HG02938 (cell line): ENCODE results near the gene FNDC3B.

Experiments
- ATAC-seq: cut with Tn5 transposase; IDR thresholded peaks from one replicate; pipeline ENCODE4 v1.9.1; 2021; ENCODE audit warnings: mild to moderate bottlenecking, moderate library complexity; ENCODE audit not compliant: unreplicated experiment

FNDC3B gene

DNA sequence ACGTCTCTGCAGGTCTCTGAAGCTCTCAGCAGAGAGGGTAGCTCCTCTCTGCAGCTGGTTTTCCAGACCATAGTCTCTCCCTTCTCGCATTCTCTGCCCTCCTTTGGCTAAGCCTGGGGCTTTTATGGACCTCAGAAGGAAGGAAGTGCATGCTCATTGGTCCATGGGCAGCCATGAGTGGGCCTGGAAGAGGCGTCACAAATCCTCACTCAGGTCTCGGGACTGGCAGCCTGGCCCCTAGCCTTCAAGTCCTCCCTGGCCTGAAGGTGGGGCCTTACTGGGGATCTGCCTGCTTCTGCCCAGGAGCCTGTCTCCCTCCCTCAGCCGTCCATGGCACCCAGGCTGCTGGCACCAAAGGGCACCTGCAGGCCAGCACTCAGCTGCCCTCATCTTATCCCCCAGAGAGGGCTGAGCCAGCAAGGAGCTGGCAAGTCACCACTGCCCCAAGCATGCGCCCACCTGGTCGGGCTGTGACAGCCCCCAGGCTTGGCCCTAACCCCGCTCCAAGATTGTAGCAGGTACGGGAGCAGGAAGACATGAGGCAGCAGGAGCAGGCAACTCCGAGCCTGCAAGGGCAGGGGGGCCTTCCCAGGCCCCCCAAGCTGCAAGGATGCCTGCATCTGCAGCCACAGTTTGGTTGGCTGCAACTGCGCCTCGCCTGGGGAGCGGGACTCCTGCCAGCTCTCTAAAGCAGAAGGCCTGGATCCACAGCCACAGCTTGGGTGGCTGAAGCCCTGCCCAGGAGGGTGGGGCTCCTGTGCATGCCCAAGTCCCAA lies 371.5 kb downstream of the FNDC3B start:
- ATAC-seq = no peak

DNA sequence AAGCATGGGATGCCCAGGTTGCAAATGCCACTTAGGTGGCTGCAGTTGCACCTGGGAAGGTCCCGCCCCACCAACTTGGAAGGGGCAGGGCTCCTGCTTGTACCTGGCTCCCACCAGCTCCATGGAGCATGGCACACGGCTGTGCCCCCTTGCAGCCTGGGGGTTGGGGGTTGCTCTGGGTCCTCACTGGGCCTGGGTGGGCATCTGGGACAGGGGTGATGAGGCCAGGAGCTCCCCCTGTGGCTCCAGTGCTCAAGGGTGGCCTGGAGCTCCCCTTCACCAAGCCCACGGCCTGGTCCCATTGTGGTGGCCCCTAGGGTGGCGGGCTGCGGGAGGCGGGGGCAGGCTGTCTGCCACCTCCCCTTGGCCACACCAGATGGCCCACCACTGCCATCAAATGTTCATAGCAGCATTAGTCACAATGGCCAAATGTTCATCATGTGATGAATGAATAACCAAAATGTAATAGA lies 372.1 kb downstream of the FNDC3B start:
- ATAC-seq = no peak

DNA sequence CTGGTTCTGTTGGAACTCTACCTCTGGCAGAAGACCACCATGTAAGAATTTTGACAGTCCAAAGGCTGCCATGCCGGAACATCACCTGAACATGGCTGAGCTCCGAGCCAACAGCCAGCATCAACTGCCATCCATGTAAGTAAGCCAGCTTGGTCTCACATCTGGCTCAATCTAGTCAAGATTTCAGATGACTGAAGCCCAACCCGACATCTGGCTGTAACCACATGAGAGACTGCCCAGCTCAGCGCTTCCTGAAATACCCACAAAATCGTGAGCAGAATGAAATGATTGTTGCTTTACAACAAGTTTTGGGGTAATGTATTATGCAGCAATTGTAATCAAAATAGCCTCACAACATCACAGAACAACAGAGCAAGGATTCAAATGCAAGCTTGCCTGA lies 375.9 kb downstream of the FNDC3B start:
- ATAC-seq = no peak

DNA sequence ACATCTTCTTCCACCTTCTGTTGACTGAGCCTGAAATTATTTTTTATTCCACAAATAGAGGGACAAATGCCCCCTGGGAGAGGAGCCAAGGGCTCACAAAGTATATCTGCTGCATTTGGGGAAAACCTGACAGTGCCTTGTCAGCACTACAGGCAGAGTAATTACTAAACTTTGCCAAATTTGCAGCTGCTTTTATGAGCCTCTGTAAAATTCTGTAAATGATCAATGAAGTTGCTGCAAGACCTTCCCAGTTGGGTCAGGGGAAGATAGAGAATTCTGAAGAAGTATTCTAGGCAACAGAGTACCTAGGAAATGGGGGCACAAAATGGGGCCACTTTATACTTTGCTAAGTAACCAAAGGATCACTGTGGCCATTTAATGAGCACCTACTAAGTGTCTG lies 398.3 kb downstream of the FNDC3B start:
- ATAC-seq = no peak

DNA sequence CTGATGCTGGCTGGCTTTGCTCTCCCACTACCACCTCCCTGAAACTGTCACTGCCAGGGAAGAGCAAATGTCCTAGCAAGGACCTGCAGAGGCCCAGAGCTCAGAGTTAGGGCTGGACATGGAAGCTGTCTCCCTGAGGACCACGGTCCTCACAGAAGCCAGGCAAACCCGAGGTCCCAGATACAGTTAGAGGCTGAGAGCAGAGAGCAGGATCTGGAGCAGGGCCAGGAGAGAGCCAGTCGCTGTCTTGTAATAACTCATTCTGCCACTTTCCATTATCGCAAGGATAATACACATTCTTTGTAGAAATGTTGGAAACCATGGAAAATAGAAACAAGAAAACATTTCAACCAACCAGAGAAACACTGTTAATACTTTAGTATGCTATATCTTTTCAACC lies 398.8 kb downstream of the FNDC3B start:
- ATAC-seq = no peak

DNA sequence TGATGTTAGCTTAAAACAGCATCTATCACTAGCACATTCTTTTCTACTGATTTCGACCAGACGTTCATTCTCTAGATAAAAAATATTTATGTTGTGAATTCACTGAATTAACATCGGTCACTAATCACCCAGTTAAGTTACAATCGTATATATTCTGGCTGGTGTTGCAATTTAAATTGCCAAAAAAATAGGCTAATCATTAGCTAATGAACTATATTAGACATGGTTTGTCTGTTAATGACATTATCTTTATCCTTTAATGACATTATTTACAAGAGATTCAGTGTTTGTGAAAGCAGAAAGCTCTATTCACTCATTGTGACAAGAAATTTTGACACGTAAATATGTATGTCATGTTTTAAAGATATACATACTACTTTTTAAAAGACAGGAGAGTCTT lies 402.2 kb downstream of the FNDC3B start:
- no peak for ATAC-seq

DNA sequence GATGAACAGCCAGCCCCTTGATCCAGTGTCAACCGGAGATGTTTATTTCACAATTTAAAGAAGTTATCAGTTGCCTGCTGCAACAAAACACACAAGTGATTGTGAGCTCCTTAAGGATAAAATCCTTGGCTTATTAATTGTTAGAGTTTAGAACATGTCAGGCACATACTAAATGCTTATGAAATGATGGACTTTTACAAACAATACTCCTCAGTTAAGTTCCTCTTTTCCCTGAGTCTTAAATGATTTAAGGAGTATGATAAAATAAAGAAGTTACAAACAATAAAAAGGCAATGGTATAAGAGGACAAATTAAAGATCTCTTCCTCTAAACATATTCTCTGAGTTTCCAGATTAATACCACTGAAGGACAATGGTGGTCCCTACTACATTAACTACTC lies 403.2 kb downstream of the FNDC3B start:
- no peak for ATAC-seq

DNA sequence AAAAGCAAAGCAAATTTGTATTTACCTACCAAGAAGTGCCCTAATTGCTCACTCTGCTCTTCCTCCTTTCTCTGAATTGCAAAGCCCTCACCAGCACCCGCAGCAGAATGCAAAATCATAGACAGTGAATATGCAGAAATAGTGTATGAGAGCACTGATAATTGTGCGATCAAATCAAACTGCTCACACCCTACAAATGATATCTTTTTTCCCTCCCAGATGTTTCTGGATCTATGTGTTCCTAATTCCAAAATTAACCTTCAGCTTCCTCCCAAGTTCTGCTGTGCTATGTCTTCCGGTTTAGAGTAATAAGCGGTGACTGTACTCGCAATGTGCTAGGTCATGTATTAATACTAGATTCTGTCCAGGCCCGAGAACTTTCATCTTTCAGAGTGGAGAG lies 405.4 kb downstream of the FNDC3B start:
- ATAC-seq = no peak

DNA sequence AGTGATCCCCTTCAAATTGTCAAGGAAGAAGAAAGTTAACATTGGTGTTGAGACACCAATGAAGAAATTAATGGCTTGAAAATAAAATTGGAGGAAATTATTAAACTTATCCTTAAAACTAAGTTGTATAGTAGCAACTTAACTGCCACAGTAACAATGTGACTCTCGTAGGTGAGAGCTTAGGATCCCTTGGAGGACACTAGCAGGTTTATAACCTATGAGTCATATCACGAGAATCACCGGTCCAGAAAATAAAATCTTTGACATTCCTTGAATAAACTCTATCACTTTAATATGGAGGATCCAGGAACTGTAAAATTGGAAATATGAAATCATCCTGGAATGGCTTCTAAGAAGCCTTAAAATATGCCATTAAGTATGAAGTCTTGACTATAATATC lies 406.8 kb downstream of the FNDC3B start:
- ATAC-seq = no peak

DNA sequence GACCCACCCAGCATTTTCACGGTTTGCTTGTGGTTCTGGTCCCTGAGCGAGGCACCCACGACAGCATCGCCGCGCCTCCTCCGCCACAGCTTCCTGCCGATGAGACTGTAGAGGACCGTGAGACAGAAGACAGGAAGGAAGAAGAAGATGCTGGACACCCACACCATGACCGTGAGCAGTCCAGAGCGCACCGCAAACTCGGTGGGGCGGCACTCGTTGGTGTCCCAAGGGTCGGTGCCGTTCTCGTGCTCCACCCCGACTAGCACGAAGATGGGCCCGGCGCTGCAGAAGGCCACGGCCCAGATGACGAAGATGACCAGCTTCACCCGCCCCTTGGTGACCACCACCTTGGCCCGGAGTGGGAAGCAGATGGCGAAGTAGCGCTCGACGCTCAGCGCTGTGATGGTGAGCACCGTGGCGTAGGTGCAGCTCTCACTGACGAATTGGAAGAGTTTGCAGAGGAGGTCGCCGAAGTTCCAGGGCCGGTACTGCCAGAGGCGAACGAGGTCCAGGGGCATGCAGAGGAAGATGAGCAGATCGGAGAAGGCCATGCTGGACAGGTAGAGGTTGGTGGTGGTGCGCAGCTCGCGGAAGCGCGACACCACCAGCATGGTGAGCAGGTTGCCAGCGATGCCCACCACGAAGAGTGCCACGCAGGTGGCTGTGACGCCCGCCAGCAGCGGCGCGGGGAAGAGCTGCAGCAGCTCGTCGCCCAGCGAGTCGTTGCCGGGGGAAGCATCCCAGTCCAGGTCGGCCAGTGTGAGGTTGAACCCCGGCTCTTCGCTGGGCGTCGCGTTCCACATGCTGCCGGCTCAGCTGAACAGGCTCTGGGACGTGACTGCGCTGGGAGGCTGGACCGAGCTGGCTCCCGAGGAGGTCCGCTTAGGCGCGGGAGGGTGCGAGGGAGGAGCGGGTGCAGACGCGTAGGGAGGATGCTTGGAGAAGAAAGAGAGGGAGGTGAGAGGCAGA lies 408.5 kb downstream of the FNDC3B start, which contains the start of gene GHSR:
GHSR (minus strand) TSS at position 846 of the 969 bp plus-strand sequence; CDS start at position 803, 43 bp downstream.
- no peak for ATAC-seq

DNA sequence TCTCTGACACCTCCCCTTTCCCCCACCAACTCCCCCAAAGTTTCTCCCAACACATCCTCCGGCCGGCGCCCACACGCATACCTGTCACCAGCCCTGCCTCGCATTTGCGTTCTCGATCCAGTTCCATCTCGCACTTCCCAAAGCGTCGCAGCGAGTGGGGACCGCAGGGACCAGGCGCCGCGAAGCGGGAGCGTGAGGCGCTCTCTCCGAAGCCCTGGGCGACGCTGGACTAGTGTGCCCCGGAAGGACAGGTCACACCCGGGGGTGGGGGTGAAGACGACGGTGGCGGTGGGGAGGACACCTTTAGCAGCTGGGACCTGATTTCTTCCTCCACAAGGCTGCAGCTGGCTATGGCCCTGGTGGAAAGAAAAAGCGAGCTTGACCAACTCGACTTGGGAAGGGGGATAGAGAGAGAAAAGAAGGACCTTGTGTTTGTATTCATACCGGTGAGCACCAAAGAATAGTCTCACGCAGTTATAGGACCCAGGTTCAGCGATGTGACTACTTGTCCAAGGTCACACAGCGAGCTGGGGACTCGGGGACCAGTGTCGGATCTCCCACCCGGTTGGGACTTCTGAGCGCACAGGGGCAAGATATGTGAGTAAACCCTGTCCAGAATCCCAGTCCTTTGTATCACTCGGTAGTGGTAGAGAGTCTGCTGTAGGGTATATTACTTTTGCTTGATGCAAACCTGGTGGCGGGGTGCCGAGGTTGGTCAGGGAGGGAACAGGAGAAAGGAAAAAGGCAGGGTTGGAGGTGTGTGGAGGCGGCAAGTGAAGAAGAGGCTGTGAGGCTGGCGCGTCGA lies 409.5 kb downstream of the FNDC3B start:
- ATAC-seq = no peak

DNA sequence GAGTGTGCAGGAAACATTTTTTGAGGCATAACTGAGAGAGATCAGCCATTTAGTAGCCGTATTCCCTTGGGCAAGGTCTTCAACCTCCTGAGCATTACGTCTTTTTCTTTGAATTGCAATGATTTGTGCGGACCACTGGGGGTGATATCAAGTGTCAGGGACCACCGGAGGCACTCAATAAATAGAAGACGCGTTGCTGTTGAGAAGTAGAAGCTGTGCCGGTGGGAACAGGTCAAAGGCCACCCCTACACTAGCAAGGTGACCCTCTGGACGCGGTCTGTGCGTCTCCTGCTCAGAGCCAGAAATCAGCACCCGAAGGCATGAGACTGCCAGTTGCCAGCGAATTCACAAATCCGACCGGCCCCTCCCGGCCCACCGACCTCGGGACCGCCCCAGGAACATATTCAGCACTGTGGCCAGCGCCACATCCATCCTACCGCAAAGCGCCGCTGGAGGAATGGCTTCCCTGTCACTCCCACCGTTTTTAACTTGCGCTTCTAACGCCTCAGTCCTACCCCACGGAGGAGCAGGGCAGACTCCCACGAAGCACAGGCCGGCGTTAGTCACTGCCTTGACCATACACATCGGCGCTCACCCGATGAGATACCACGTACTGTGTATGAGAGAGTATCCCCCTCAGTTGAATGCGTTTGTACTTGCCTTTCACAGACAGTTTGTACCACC lies 410.2 kb downstream of the FNDC3B start:
- ATAC-seq = no peak
